ENCODE data around the gene TRPM1. TPM values are rescaled to one million over a fixed set of nuclear protein-coding genes. Genes with fewer than 3 reads are reported as not detected.
"Not testable (repeated sequence)": the region's sequence is repeated elsewhere in the genome, so short reads cannot be mapped to it uniquely, and the experiment has no call there.

Gene TRPM1
- total RNA-seq, 1 donor from 2014 or later: not detected

GRCh38 chr15:31088041-31088440 is 13.5 kb downstream of the TRPM1 start:
- H3K4me1 Mint-ChIP-seq (ENCODE audit: low read depth); H3K36me3 Mint-ChIP-seq (ENCODE audit: low read depth); H3K27ac Mint-ChIP-seq; DNase-seq (ENCODE audit: low spot score); H3K27me3 Mint-ChIP-seq (ENCODE audit: low read depth); H3K4me3 Mint-ChIP-seq (ENCODE audit: low read depth); intact Hi-C loops (cut with micrococcal nuclease); H3K9me3 Mint-ChIP-seq: not testable (repeated sequence)

- Mint-ChIP-seq H3K9me3 (no peaks in the 10 kb centered on the region), H3K27me3 (ENCODE audit: low read depth) (peaks cover 9% of the 10 kb centered on the region), H3K4me1 (ENCODE audit: low read depth) (no peaks in the 10 kb centered on the region), H3K4me3 (ENCODE audit: low read depth) (no peak overlapping the region), H3K36me3 (ENCODE audit: low read depth) (no peaks in the 10 kb centered on the region), H3K27ac (no peak overlapping the region)
- no peak for DNase-seq (ENCODE audit: low spot score)
- intact Hi-C loops (cut with micrococcal nuclease): no loop called here
Measured at GRCh38 chr15:31086344-31086743, 15.2 kb downstream of the TRPM1 start.

GRCh38 chr15:31085359-31085758 is 16.2 kb downstream of the TRPM1 start:
- DNase-seq (ENCODE audit: low spot score): no peak
- intact Hi-C loops (cut with micrococcal nuclease): no loop called here
- no peak overlapping the region for H3K27ac Mint-ChIP-seq
- H3K9me3 Mint-ChIP-seq: no peaks in the 10 kb centered on the region
- H3K4me1 Mint-ChIP-seq (ENCODE audit: low read depth): no peaks in the 10 kb centered on the region
- peaks cover 9% of the 10 kb centered on the region for H3K27me3 Mint-ChIP-seq (ENCODE audit: low read depth)
- no peaks in the 10 kb centered on the region for H3K36me3 Mint-ChIP-seq (ENCODE audit: low read depth)
- H3K4me3 Mint-ChIP-seq (ENCODE audit: low read depth): no peak overlapping the region

GRCh38 chr15:31084176-31084575 is 17.3 kb downstream of the TRPM1 start:
- H3K4me3 Mint-ChIP-seq (ENCODE audit: low read depth): no peak overlapping the region
- H3K27me3 Mint-ChIP-seq (ENCODE audit: low read depth): peaks cover 15% of the 10 kb centered on the region
- intact Hi-C loops (cut with micrococcal nuclease): no loop called here
- no peak for DNase-seq (ENCODE audit: low spot score)
- H3K36me3 Mint-ChIP-seq (ENCODE audit: low read depth): no peaks in the 10 kb centered on the region
- no peaks in the 10 kb centered on the region for H3K4me1 Mint-ChIP-seq (ENCODE audit: low read depth)
- H3K9me3 Mint-ChIP-seq: no peaks in the 10 kb centered on the region
- H3K27ac Mint-ChIP-seq: no peak overlapping the region

GRCh38 chr15:31083370-31083780 is 18.1 kb downstream of the TRPM1 start:
- H3K27me3 Mint-ChIP-seq (ENCODE audit: low read depth): peaks cover 18% of the 10 kb centered on the region
- H3K27ac Mint-ChIP-seq: no peak overlapping the region
- H3K4me1 Mint-ChIP-seq (ENCODE audit: low read depth): no peaks in the 10 kb centered on the region
- no peaks in the 10 kb centered on the region for H3K9me3 Mint-ChIP-seq
- intact Hi-C loops (cut with micrococcal nuclease): no loop called here
- no peaks in the 10 kb centered on the region for H3K36me3 Mint-ChIP-seq (ENCODE audit: low read depth)
- DNase-seq (ENCODE audit: low spot score): no peak
- H3K4me3 Mint-ChIP-seq (ENCODE audit: low read depth): no peak overlapping the region

GRCh38 chr15:31082771-31083369 is 18.7 kb downstream of the TRPM1 start:
- no peak overlapping the region for H3K27ac Mint-ChIP-seq
- no peak overlapping the region for H3K4me3 Mint-ChIP-seq (ENCODE audit: low read depth)
- H3K9me3 Mint-ChIP-seq: no peaks in the 10 kb centered on the region
- intact Hi-C loops (cut with micrococcal nuclease): no loop called here
- H3K4me1 Mint-ChIP-seq (ENCODE audit: low read depth): no peaks in the 10 kb centered on the region
- H3K36me3 Mint-ChIP-seq (ENCODE audit: low read depth): no peaks in the 10 kb centered on the region
- peaks cover 18% of the 10 kb centered on the region for H3K27me3 Mint-ChIP-seq (ENCODE audit: low read depth)
- no peak for DNase-seq (ENCODE audit: low spot score)

- intact Hi-C loops (cut with micrococcal nuclease): no loop called here
- no peak for DNase-seq (ENCODE audit: low spot score)
- Mint-ChIP-seq H3K27ac (no peak overlapping the region), H3K4me3 (ENCODE audit: low read depth) (peak overlapping the region; percentile 1), H3K36me3 (ENCODE audit: low read depth) (no peaks in the 10 kb centered on the region), H3K9me3 (no peaks in the 10 kb centered on the region), H3K4me1 (ENCODE audit: low read depth) (no peaks in the 10 kb centered on the region), H3K27me3 (ENCODE audit: low read depth) (peaks cover 24% of the 10 kb centered on the region)
Measured at GRCh38 chr15:31081588-31082250, 19.8 kb downstream of the TRPM1 start.

GRCh38 chr15:31081056-31081455 is 20.5 kb downstream of the TRPM1 start:
- Mint-ChIP-seq H3K27ac (no peak overlapping the region), H3K9me3 (no peaks in the 10 kb centered on the region), H3K4me3 (ENCODE audit: low read depth) (no peak overlapping the region), H3K27me3 (ENCODE audit: low read depth) (peaks cover 26% of the 10 kb centered on the region), H3K36me3 (ENCODE audit: low read depth) (no peaks in the 10 kb centered on the region), H3K4me1 (ENCODE audit: low read depth) (no peaks in the 10 kb centered on the region)
- intact Hi-C loops (cut with micrococcal nuclease): no loop called here
- DNase-seq (ENCODE audit: low spot score): no peak

- no peak for DNase-seq (ENCODE audit: low spot score)
- no peaks in the 10 kb centered on the region for H3K9me3 Mint-ChIP-seq
- H3K4me3 Mint-ChIP-seq (ENCODE audit: low read depth): peak overlapping the region; percentile 40
- no peaks in the 10 kb centered on the region for H3K36me3 Mint-ChIP-seq (ENCODE audit: low read depth)
- peaks cover 28% of the 10 kb centered on the region for H3K27me3 Mint-ChIP-seq (ENCODE audit: low read depth)
- H3K27ac Mint-ChIP-seq: no peak overlapping the region
- intact Hi-C loops (cut with micrococcal nuclease): no loop called here
- H3K4me1 Mint-ChIP-seq (ENCODE audit: low read depth): no peaks in the 10 kb centered on the region
Measured at GRCh38 chr15:31080591-31081014, 20.9 kb downstream of the TRPM1 start.

GRCh38 chr15:31079519-31079918 is 22.0 kb downstream of the TRPM1 start:
- Mint-ChIP-seq H3K4me1 (ENCODE audit: low read depth) (no peaks in the 10 kb centered on the region), H3K36me3 (ENCODE audit: low read depth) (no peaks in the 10 kb centered on the region), H3K27me3 (ENCODE audit: low read depth) (peaks cover 33% of the 10 kb centered on the region), H3K27ac (no peak overlapping the region), H3K4me3 (ENCODE audit: low read depth) (no peak overlapping the region), H3K9me3 (no peaks in the 10 kb centered on the region)
- no peak for DNase-seq (ENCODE audit: low spot score)
- intact Hi-C loops (cut with micrococcal nuclease): no loop called here

- no peak overlapping the region for H3K27ac Mint-ChIP-seq
- no peaks in the 10 kb centered on the region for H3K36me3 Mint-ChIP-seq (ENCODE audit: low read depth)
- intact Hi-C loops (cut with micrococcal nuclease): no loop called here
- peaks cover 37% of the 10 kb centered on the region for H3K27me3 Mint-ChIP-seq (ENCODE audit: low read depth)
- no peaks in the 10 kb centered on the region for H3K9me3 Mint-ChIP-seq
- no peak for DNase-seq (ENCODE audit: low spot score)
- no peak overlapping the region for H3K4me3 Mint-ChIP-seq (ENCODE audit: low read depth)
- no peaks in the 10 kb centered on the region for H3K4me1 Mint-ChIP-seq (ENCODE audit: low read depth)
Measured at GRCh38 chr15:31078471-31078870, 23.1 kb downstream of the TRPM1 start.

GRCh38 chr15:31077941-31078340 is 23.6 kb downstream of the TRPM1 start:
- Mint-ChIP-seq H3K27me3 (ENCODE audit: low read depth) (peaks cover 37% of the 10 kb centered on the region), H3K9me3 (no peaks in the 10 kb centered on the region), H3K27ac (no peak overlapping the region), H3K4me3 (ENCODE audit: low read depth) (no peak overlapping the region), H3K4me1 (ENCODE audit: low read depth) (no peaks in the 10 kb centered on the region), H3K36me3 (ENCODE audit: low read depth) (no peaks in the 10 kb centered on the region)
- intact Hi-C loops (cut with micrococcal nuclease): no loop called here
- DNase-seq (ENCODE audit: low spot score): no peak

GRCh38 chr15:31077181-31077580 is 24.3 kb downstream of the TRPM1 start:
- peaks cover 35% of the 10 kb centered on the region for H3K27me3 Mint-ChIP-seq (ENCODE audit: low read depth)
- no peaks in the 10 kb centered on the region for H3K9me3 Mint-ChIP-seq
- H3K36me3 Mint-ChIP-seq (ENCODE audit: low read depth): no peaks in the 10 kb centered on the region
- no peaks in the 10 kb centered on the region for H3K4me1 Mint-ChIP-seq (ENCODE audit: low read depth)
- no peak for DNase-seq (ENCODE audit: low spot score)
- no peak overlapping the region for H3K4me3 Mint-ChIP-seq (ENCODE audit: low read depth)
- H3K27ac Mint-ChIP-seq: no peak overlapping the region
- intact Hi-C loops (cut with micrococcal nuclease): no loop called here
